ENCODE data around the gene C1D. TPM values are rescaled to one million over a fixed set of nuclear protein-coding genes. Genes with fewer than 3 reads are reported as not detected.

C1D gene
- total RNA-seq, 1 donor from 2014 or later, result 19.3 TPM

- Mint-ChIP-seq H3K27me3 (ENCODE audit: unreplicated experiment) (no peaks in the 10 kb centered on the region), H3K4me3 (ENCODE audit: unreplicated experiment) (no peak overlapping the region), H3K36me3 (ENCODE audit: unreplicated experiment) (no peaks in the 10 kb centered on the region), H3K27ac (ENCODE audit: unreplicated experiment) (no peak overlapping the region), H3K4me1 (ENCODE audit: unreplicated experiment) (peaks cover 3% of the 10 kb centered on the region), H3K9me3 (ENCODE audit: unreplicated experiment) (peaks cover 8% of the 10 kb centered on the region)
- TF ChIP-seq, protein P1, sequence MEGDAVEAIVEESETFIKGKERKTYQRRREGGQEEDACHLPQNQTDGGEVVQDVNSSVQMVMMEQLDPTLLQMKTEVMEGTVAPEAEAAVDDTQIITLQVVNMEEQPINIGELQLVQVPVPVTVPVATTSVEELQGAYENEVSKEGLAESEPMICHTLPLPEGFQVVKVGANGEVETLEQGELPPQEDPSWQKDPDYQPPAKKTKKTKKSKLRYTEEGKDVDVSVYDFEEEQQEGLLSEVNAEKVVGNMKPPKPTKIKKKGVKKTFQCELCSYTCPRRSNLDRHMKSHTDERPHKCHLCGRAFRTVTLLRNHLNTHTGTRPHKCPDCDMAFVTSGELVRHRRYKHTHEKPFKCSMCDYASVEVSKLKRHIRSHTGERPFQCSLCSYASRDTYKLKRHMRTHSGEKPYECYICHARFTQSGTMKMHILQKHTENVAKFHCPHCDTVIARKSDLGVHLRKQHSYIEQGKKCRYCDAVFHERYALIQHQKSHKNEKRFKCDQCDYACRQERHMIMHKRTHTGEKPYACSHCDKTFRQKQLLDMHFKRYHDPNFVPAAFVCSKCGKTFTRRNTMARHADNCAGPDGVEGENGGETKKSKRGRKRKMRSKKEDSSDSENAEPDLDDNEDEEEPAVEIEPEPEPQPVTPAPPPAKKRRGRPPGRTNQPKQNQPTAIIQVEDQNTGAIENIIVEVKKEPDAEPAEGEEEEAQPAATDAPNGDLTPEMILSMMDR (IDR thresholded peaks at IDR 0.05), result no peak
- no peak for DNase-seq (ENCODE audit: extremely low spot score, unreplicated experiment)
These were observed 38.9 kb downstream of the C1D start for GRCh38 chr2:68023904-68024303.

DNA sequence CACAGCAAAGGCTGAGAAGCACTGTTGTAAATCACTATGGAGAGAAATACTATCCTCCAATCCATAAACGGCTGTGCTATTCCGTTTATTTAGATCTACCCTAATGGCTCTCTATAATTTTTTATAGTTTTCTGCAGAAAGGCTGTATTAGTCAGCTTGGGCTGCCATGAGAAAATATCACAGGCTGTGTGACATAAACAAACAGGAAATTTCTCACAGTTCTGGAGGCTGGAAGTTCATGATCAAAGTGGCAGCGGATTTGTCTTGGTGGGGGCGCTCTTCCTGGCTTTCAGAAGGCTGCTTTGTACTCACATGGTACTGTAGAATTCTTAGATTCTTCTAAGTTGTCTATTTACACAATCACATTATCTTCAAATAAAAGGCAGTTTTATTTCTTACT, 44.1 kb downstream of the C1D start:
- Mint-ChIP-seq H3K4me3 (ENCODE audit: unreplicated experiment) (no peak overlapping the region), H3K27me3 (ENCODE audit: unreplicated experiment) (peaks cover 4% of the 10 kb centered on the region), H3K36me3 (ENCODE audit: unreplicated experiment) (no peaks in the 10 kb centered on the region), H3K4me1 (ENCODE audit: unreplicated experiment) (no peaks in the 10 kb centered on the region), H3K9me3 (ENCODE audit: unreplicated experiment) (peaks cover 8% of the 10 kb centered on the region), H3K27ac (ENCODE audit: unreplicated experiment) (no peak overlapping the region)
- TF ChIP-seq, protein P1 (IDR thresholded peaks at IDR 0.05), result no peak
- DNase-seq (ENCODE audit: extremely low spot score, unreplicated experiment), result no peak

GRCh38 chr2:68009526-68009925, 53.3 kb downstream of the C1D start:
- H3K27me3 Mint-ChIP-seq (ENCODE audit: unreplicated experiment), result no peaks in the 10 kb centered on the region
- H3K27ac Mint-ChIP-seq (ENCODE audit: unreplicated experiment), result no peak overlapping the region
- no peak overlapping the region for H3K4me3 Mint-ChIP-seq (ENCODE audit: unreplicated experiment)
- H3K4me1 Mint-ChIP-seq (ENCODE audit: unreplicated experiment), result no peaks in the 10 kb centered on the region
- TF ChIP-seq, protein P1 (IDR thresholded peaks at IDR 0.05), result no peak
- DNase-seq (ENCODE audit: extremely low spot score, unreplicated experiment), result no peak
- no peaks in the 10 kb centered on the region for H3K36me3 Mint-ChIP-seq (ENCODE audit: unreplicated experiment)
- H3K9me3 Mint-ChIP-seq (ENCODE audit: unreplicated experiment), result peaks cover 13% of the 10 kb centered on the region

DNA sequence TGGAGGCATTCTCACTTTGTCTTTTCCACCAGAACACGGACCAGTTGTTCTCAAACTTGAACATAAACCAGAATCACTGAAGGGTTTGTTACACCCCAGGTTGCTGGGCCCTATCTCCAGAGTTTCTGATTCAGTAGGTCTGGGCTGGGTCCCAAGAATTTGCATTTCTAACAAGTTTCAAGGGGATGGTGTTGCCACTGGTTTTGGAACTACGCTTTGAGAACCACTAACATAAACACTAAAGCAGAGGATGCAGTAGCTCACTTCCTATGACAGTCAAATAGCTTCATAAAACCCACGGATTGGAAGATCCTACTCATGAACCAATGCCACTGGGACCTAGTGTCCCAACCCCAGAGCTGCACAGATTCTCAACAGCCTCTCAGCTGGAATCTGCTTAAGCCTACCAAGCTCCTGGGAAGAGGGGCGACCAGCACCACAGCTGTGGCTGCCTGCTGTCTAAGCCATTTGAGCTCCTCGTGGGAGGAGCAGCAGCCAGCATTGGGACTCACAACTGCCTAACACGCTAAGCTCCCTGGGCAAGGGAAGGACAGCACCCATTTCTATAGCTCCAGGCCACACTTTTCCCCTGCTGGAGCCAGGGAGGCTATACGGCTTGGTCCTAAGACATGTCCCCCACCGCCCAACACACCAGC, 62.5 kb downstream of the C1D start:
- peaks cover 6% of the 10 kb centered on the region for H3K4me1 Mint-ChIP-seq (ENCODE audit: unreplicated experiment)
- H3K27me3 Mint-ChIP-seq (ENCODE audit: unreplicated experiment), result no peaks in the 10 kb centered on the region
- H3K36me3 Mint-ChIP-seq (ENCODE audit: unreplicated experiment), result no peaks in the 10 kb centered on the region
- no peak for DNase-seq (ENCODE audit: extremely low spot score, unreplicated experiment)
- TF ChIP-seq, protein P1 (IDR thresholded peaks at IDR 0.05), result no peak
- H3K4me3 Mint-ChIP-seq (ENCODE audit: unreplicated experiment), result no peak overlapping the region
- peaks cover 14% of the 10 kb centered on the region for H3K9me3 Mint-ChIP-seq (ENCODE audit: unreplicated experiment)
- no peak overlapping the region for H3K27ac Mint-ChIP-seq (ENCODE audit: unreplicated experiment)

DNA sequence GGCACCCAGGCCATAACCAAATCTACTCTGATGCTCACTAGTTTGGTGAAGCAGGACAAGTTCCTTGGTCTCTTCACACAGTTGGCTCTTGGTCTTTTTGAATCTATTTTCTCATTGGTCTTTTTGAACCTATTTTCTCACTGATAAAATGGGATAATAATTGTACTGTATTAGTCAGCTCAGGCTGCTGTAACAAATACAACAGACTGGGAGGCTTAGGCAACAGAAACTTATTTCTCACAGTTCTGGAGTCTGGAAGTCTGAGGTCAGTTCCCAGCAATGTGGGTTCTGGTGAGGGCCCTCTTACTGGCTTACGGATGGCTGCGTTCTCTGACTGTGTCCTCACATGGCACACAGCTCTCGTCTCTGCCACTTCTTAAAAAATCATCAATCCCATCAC, 63.5 kb downstream of the C1D start:
- no peak overlapping the region for H3K27ac Mint-ChIP-seq (ENCODE audit: unreplicated experiment)
- TF ChIP-seq, protein P1 (IDR thresholded peaks at IDR 0.05), result no peak
- H3K4me3 Mint-ChIP-seq (ENCODE audit: unreplicated experiment), result no peak overlapping the region
- DNase-seq (ENCODE audit: extremely low spot score, unreplicated experiment), result no peak
- no peaks in the 10 kb centered on the region for H3K27me3 Mint-ChIP-seq (ENCODE audit: unreplicated experiment)
- H3K36me3 Mint-ChIP-seq (ENCODE audit: unreplicated experiment), result no peaks in the 10 kb centered on the region
- peaks cover 6% of the 10 kb centered on the region for H3K4me1 Mint-ChIP-seq (ENCODE audit: unreplicated experiment)
- peaks cover 8% of the 10 kb centered on the region for H3K9me3 Mint-ChIP-seq (ENCODE audit: unreplicated experiment)

Data from osteocyte (in vitro differentiated cells).